ENCODE data around the gene ACER3. TPM values are rescaled to one million over a fixed set of nuclear protein-coding genes. Genes with fewer than 3 reads are reported as not detected.
"Not testable (repeated sequence)": the region's sequence is repeated elsewhere in the genome, so short reads cannot be mapped to it uniquely, and the experiment has no call there.

Gene ACER3
- total RNA-seq, 6 donors from 2014 or later: 10.5 to 46.7 (median 17.1) TPM

DNA sequence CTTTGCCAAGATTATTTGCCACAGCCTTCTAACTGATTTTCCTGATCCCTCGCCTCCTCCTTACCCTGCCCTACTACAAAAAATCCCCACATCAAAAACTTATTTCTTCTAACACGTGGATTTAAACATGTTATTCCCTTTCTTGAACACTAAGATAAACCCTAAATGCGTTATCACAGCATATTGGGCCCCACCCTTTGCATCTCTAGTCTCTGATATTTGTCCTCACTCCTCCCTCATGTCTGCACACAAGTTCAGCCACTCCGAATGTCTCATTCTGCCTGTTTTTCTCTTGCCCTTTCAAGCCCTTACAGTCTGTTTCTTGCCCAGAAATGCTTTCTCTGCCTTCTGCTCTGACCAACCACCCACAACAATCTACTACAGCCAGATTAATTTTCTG lies 10.6 kb upstream of the ACER3 start:
- H3K27me3 ChIP-seq: no peaks in the 10 kb centered on the region
- no peak for ATAC-seq (ENCODE audit: low FRiP score in 2 of 2)
- 75 to 77% methylated on average over 4 of the region's 4 CpGs for WGBS, 2 donors
- H3K9me3 ChIP-seq: no peaks in the 10 kb centered on the region
- TF ChIP-seq POLR2A (IDR thresholded peaks at IDR 0.05) (no peak), EP300 (IDR thresholded peaks at IDR 0.05) (no peak), POLR2AphosphoS5 (IDR thresholded peaks at IDR 0.05) (no peak)
- TF ChIP-seq, protein P1, sequence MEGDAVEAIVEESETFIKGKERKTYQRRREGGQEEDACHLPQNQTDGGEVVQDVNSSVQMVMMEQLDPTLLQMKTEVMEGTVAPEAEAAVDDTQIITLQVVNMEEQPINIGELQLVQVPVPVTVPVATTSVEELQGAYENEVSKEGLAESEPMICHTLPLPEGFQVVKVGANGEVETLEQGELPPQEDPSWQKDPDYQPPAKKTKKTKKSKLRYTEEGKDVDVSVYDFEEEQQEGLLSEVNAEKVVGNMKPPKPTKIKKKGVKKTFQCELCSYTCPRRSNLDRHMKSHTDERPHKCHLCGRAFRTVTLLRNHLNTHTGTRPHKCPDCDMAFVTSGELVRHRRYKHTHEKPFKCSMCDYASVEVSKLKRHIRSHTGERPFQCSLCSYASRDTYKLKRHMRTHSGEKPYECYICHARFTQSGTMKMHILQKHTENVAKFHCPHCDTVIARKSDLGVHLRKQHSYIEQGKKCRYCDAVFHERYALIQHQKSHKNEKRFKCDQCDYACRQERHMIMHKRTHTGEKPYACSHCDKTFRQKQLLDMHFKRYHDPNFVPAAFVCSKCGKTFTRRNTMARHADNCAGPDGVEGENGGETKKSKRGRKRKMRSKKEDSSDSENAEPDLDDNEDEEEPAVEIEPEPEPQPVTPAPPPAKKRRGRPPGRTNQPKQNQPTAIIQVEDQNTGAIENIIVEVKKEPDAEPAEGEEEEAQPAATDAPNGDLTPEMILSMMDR (IDR thresholded peaks at IDR 0.05): no peak
- no peaks in the 10 kb centered on the region for H3K36me3 ChIP-seq
- DNase-seq: no peak
- H3K4me1 ChIP-seq: peaks cover 6 to 15% (median 8%) of the 10 kb centered on the region in 4 donors
- no peak overlapping the region for H3K4me3 ChIP-seq
- no peak overlapping the region for H3K27ac ChIP-seq

DNA sequence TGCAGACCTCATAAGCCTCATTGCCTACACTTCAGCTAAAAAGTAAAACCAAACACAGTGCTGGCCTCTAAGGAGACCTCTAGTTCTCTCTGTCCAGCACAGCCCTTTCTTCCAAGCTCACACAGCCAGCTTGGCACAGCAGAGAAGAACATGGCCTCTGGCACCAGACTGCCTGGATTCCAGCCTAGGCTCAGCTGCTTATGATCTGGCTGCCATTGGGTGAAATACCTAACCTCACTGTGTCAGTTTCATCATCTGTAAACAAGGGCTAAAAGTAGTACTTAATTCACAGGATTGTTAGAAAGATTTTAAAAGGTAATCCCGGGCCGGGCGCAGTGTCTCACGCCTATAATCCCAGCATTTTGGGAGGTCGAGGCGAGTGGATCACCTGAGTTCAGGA lies 9.9 kb upstream of the ACER3 start:
- no peak overlapping the region for H3K4me3 ChIP-seq
- H3K27me3 ChIP-seq: no peaks in the 10 kb centered on the region
- no peak overlapping the region for H3K27ac ChIP-seq
- H3K9me3 ChIP-seq: no peaks in the 10 kb centered on the region
- H3K36me3 ChIP-seq: no peaks in the 10 kb centered on the region
- DNase-seq: no peak
- TF ChIP-seq POLR2AphosphoS5 (IDR thresholded peaks at IDR 0.05) (no peak), POLR2A (IDR thresholded peaks at IDR 0.05) (no peak), EP300 (IDR thresholded peaks at IDR 0.05) (no peak)
- TF ChIP-seq, protein P1 (IDR thresholded peaks at IDR 0.05): no peak
- 78 to 84% methylated on average over 6 of the region's 6 CpGs for WGBS, 2 donors
- H3K4me1 ChIP-seq: peaks cover 6 to 15% (median 8%) of the 10 kb centered on the region in 4 donors
- ATAC-seq (ENCODE audit: low FRiP score in 2 of 2): no peak

DNA sequence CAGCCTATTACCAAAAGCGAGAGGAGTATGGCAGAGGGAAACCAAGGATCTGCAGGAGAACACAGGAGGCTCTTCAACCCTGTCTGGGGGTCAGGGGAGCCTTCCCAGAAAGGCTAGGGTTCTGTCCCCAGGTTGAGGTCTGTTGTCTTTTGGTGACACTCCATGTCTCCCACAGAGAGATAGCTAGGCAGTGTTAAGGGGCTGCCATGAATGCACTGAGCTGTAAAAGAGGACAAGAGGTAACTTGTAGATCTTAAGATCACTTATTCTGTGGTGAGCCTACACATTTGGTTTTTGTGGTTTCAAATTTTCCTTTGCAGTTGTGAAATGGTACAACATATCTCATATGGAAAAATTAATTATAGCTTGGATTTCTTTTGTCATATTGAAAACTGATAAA lies 6.0 kb upstream of the ACER3 start:
- TF ChIP-seq, protein P1 (IDR thresholded peaks at IDR 0.05): no peak
- TF ChIP-seq EP300 (IDR thresholded peaks at IDR 0.05) (no peak), POLR2AphosphoS5 (IDR thresholded peaks at IDR 0.05) (no peak), POLR2A (IDR thresholded peaks at IDR 0.05) (no peak)
- ATAC-seq (ENCODE audit: low FRiP score in 2 of 2): no peak
- no peak for DNase-seq
- Histone ChIP-seq H3K4me1 (peaks cover 0 to 8% (median 2%) of the 10 kb centered on the region in 4 donors), H3K27me3 (no peaks in the 10 kb centered on the region), H3K4me3 (no peak overlapping the region), H3K36me3 (no peaks in the 10 kb centered on the region), H3K9me3 (no peaks in the 10 kb centered on the region), H3K27ac (no peak overlapping the region)
- 93 to 96% methylated on average over 1 of the region's 1 CpG for WGBS, 2 donors

DNA sequence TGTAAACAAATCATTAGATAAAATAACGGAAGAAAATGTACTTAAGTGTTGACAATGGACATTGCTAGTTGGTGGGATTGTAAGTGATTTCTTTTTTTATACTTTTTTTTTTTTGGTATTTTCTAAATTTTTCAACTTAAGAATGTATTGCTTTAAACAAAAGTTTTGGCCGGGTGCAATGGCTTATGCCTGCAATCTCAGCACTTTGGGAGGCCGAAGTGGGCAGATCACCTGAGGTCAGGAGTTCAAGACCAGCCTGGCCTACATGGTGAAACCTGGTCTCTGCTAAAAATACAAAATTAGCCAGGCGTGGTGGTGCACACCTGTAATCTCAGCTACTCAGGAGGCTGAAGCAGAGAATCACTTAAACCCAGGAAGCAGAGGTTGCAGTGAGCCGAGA lies 5.0 kb upstream of the ACER3 start:
- H3K4me1 ChIP-seq: peaks cover 7 to 15% (median 9%) of the 10 kb centered on the region in 4 donors

DNA sequence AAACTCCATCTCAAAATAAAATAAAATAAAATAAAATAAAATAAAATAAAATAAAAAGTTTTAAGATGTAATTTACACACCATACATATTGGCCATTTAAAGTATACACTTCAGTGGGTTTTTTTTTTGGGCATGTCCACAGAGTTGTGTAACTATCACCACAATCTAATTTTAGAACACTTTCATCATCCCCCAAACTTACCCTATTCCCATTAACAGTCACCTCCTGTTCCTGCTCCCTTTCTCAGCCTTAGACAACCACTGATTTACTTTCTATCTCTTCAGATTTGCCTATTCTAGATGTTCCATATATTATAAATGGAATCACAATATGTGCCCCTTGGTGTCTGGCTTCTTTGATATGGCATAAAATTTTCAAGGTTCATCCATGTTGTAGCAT lies 4.6 kb upstream of the ACER3 start:
- no peaks in the 10 kb centered on the region for H3K9me3 ChIP-seq
- H3K27me3 ChIP-seq: no peaks in the 10 kb centered on the region
- H3K27ac ChIP-seq: peak overlapping the region in 1 of 4 donors; percentile 9
- no peak for TF ChIP-seq POLR2AphosphoS5 (IDR thresholded peaks at IDR 0.05)
- H3K36me3 ChIP-seq: no peaks in the 10 kb centered on the region
- peaks cover 7 to 17% (median 8%) of the 10 kb centered on the region in 4 donors for H3K4me1 ChIP-seq
- no peak overlapping the region for H3K4me3 ChIP-seq
- DNase-seq: no peak
- ATAC-seq (ENCODE audit: low FRiP score in 2 of 2): no peak

More for the DNA sequence above, 5.0 kb upstream of the ACER3 start:
- not testable (repeated sequence) for ATAC-seq (ENCODE audit: low FRiP score in 2 of 2); H3K4me3 ChIP-seq; H3K27ac ChIP-seq; H3K36me3 ChIP-seq; H3K27me3 ChIP-seq; H3K9me3 ChIP-seq; DNase-seq
- WGBS, 2 donors: 73 to 81% methylated on average over 5 of the region's 5 CpGs

DNA sequence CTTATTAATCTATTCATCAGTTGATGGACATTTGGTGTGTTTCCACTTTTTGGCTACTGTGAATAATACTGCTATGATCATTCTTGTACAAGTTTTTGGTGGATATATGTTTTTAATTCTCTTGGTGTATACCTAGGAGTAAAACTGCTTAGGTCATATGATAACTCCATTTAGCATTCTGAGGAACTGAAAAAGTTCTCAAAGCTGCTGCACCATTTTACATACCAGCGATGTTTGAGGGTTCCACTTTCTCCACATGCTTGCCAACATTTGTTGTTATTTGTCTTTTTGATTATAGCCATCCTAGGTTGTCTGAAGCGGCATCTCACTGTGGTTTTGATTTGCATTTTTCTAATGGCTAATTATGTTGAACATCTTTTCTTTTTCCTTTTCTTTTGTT lies 4.1 kb upstream of the ACER3 start:
- Histone ChIP-seq H3K27me3 (no peaks in the 10 kb centered on the region), H3K36me3 (no peaks in the 10 kb centered on the region), H3K4me1 (peaks cover 9 to 21% (median 12%) of the 10 kb centered on the region in 4 donors), H3K27ac (peak overlapping the region in 1 of 4 donors; percentile 9), H3K9me3 (no peaks in the 10 kb centered on the region), H3K4me3 (no peak overlapping the region)
- TF ChIP-seq POLR2A (IDR thresholded peaks at IDR 0.05): no peak
- TF ChIP-seq POLR2AphosphoS5 (IDR thresholded peaks at IDR 0.05): no peak
- no peak for TF ChIP-seq EP300 (IDR thresholded peaks at IDR 0.05)
- TF ChIP-seq, protein P1 (IDR thresholded peaks at IDR 0.05): no peak
- WGBS, 2 donors: 81 to 84% methylated on average over 2 of the region's 2 CpGs
- DNase-seq (no peak), ATAC-seq (ENCODE audit: low FRiP score in 2 of 2) (no peak)

Measured in upper lobe of left lung (tissue), 6 donors.